SKM-1 (cell line): ENCODE data around the gene ST3GAL5.
"Not testable (repeated sequence)": the region's sequence is repeated elsewhere in the genome, so short reads cannot be mapped to it uniquely, and the experiment has no call there.

Experiments
- DNase-seq: peaks from one replicate; lab custom pipeline; 2025; ENCODE audit not compliant: unreplicated experiment; lab: John Stamatoyannopoulos, UW

ST3GAL5 gene

GRCh38 chr2:85894554-85895278, 5.9 kb upstream of the ST3GAL5 start:
- not testable (repeated sequence) for DNase-seq

GRCh38 chr2:85893428-85894258, 4.9 kb upstream of the ST3GAL5 start:
- DNase-seq, result no peak

- no peak for DNase-seq
Measured at GRCh38 chr2:85892216-85892944, 3.6 kb upstream of the ST3GAL5 start.

- no peak for DNase-seq
Measured at GRCh38 chr2:85890522-85891176, 1.9 kb upstream of the ST3GAL5 start.

- DNase-seq, result no peak
Measured at GRCh38 chr2:85889627-85890281, 964 bp upstream of the ST3GAL5 start.

GRCh38 chr2:85888020-85888683, 638 bp downstream of the ST3GAL5 start:
- no peak for DNase-seq

GRCh38 chr2:85887566-85888019, 1.2 kb downstream of the ST3GAL5 start:
- DNase-seq, result peak; percentile 49

GRCh38 chr2:85886590-85886989, 2.2 kb downstream of the ST3GAL5 start:
- no peak for DNase-seq

- no peak for DNase-seq
Measured at GRCh38 chr2:85886141-85886540, 2.6 kb downstream of the ST3GAL5 start.

- not testable (repeated sequence) for DNase-seq
Measured at GRCh38 chr2:85881781-85882180, 7.0 kb downstream of the ST3GAL5 start.

GRCh38 chr2:85880716-85881328, 8.0 kb downstream of the ST3GAL5 start:
- DNase-seq, result not testable (repeated sequence)

GRCh38 chr2:85878719-85879370, 9.9 kb downstream of the ST3GAL5 start:
- no peak for DNase-seq

GRCh38 chr2:85875350-85876050, 13.3 kb downstream of the ST3GAL5 start:
- no peak for DNase-seq

GRCh38 chr2:85873679-85874078, 15.1 kb downstream of the ST3GAL5 start:
- no peak for DNase-seq

- no peak for DNase-seq
Measured at GRCh38 chr2:85872536-85873161, 16.1 kb downstream of the ST3GAL5 start.

GRCh38 chr2:85871494-85872164, 17.2 kb downstream of the ST3GAL5 start:
- no peak for DNase-seq

GRCh38 chr2:85868822-85869221, 20.0 kb downstream of the ST3GAL5 start:
- no peak for DNase-seq
